GM12878 (cell line): ENCODE results near the gene MYO10. TPM values are rescaled to one million over a fixed set of nuclear protein-coding genes. Genes with fewer than 3 reads are reported as not detected.

Source experiments
- CEBPB ChIP-seq, 2 experiments: fragments of 150-350 bp in 1 of 2; IDR thresholded peaks; 2 replicates each; pipeline ENCODE4 v1.6.1; 2012 to 2014; ENCODE audit warnings: low read depth in 2 of 2, low read length in 2 of 2, borderline replicate concordance in 1 of 2, inconsistent platforms in 1 of 2
- ELK1 ChIP-seq: IDR thresholded peaks from 2 replicates; pipeline ENCODE4 v1.6.1; 2012; ENCODE audit warnings: low read depth, low read length, improper control_type of control experiment
- FOXM1 ChIP-seq: IDR thresholded peaks from 2 replicates; pipeline ENCODE4 v1.6.1; 2012; ENCODE audit warnings: low read depth, mild to moderate bottlenecking, inconsistent platforms, low read length, moderate library complexity
- NFYB ChIP-seq: IDR thresholded peaks from 2 replicates; pipeline ENCODE4 v1.6.1; 2011; ENCODE audit warnings: low read depth, mild to moderate bottlenecking, low read length, improper control_type of control experiment, moderate library complexity; ENCODE audit not compliant: insufficient read depth
- RBBP5 ChIP-seq: fragments of 200-600 bp; sonication (generic); conservative IDR thresholded peaks from 2 replicates; pipeline ENCODE4 v1.6.1; 2016
- RCOR1 ChIP-seq: conservative IDR thresholded peaks from 2 replicates; pipeline ENCODE4 v1.6.1; 2012; ENCODE audit warnings: low read depth, low read length, improper control_type of control experiment
- REST ChIP-seq: IDR thresholded peaks from 2 replicates; pipeline ENCODE4 v1.6.1; 2012; ENCODE audit warnings: mild to moderate bottlenecking, low read depth, low read length
- ZBTB11 ChIP-seq: fragments of 450-650 bp; formaldehyde crosslinking; IDR thresholded peaks from 2 replicates; pipeline ENCODE4 v1.5.0; 2022; ENCODE audit warnings: mild to moderate bottlenecking, missing genetic modification characterization
- ZNF622 ChIP-seq: fragments of 450-650 bp; IDR thresholded peaks from 2 replicates; pipeline ENCODE4 v1.6.1; 2017; ENCODE audit warnings: mild to moderate bottlenecking, inconsistent platforms
- polyA plus RNA-seq, 11 experiments: library from polyadenylated mRNA; depleted of rRNA in 4 of 11; unstranded in 6 of 11; stranded (reverse) in 5 of 11; fragments of >200 nt; fragmentation: Nextera tagmentation in 4 of 11; fragmentation: Illumina TruSeq in 1 of 11; extraction: Ambion mirVana in 4 of 11; extraction: Trizol in 1 of 11; gene quantifications; 1 replicate in 1 of 11; 2 replicates in 10 of 11; pipeline versions ENCODE4 v1.2.1 to v1.2.3, GENCODE V29; 2011 to 2016; ENCODE audit warnings: inconsistent platforms in 2 of 11, missing spikeins in 2 of 11, low read depth in 1 of 11
- total RNA-seq, 4 experiments: library from RNA; depleted of rRNA in 3 of 4; stranded (reverse); fragments of >200 nt in 3 of 4; fragmentation: Illumina TruSeq in 1 of 4; extraction: Trizol in 1 of 4; gene quantifications; 2 replicates each; pipeline versions ENCODE4 v1.2.1 to v1.2.3, GENCODE V29; 2013 to 2021

Gene MYO10
- total and polyA plus RNA-seq, 10 of the 15 experiments (the other 5 are each of a cell fraction or from before 2014, with no cell fraction given) = 0.02 to 0.77 (median 0.17) TPM

GRCh38 chr5:16737209-16737608 is 198.9 kb downstream of the MYO10 start (continued):
- TF ChIP-seq REST = no peak
- TF ChIP-seq FOXM1 = no peak
- TF ChIP-seq ZBTB11 (CRISPR knock-in tag) = no peak
- TF ChIP-seq NFYB = no peak
- TF ChIP-seq ELK1 = no peak
- no peak for TF ChIP-seq RCOR1
- no peak for TF ChIP-seq RBBP5
- TF ChIP-seq CEBPB (IDR thresholded peaks at IDR 0.05; ENCODE audit: borderline replicate concordance in 1 of 2, low read depth in 2 of 2, low read length in 2 of 2) = no peak
- no peak for TF ChIP-seq ZNF622
